T-helper 2 cell treated with Interferon-gamma antibody and Interleukin-4, amounts not matched to agents 100 ng/mL and 5 ng/mL, for 36 hours (primary cell): ENCODE data around the gene FYCO1. TPM values are rescaled to one million over a fixed set of nuclear protein-coding genes. Genes with fewer than 3 reads are reported as not detected.

ENCODE experiments used
- intact Hi-C: fragments of 100-400 bp; cut with micrococcal nuclease; formaldehyde crosslinking; loops from one replicate; pipeline ENCODE4 v1.15.1; 2023
- total RNA-seq: library from RNA; stranded (reverse); gene quantifications from 2 replicates; pipeline ENCODE4 v1.2.3, GENCODE V29; 2022

FYCO1 gene
- total RNA-seq, 1 donor from 2014 or later: 15.7 TPM

DNA sequence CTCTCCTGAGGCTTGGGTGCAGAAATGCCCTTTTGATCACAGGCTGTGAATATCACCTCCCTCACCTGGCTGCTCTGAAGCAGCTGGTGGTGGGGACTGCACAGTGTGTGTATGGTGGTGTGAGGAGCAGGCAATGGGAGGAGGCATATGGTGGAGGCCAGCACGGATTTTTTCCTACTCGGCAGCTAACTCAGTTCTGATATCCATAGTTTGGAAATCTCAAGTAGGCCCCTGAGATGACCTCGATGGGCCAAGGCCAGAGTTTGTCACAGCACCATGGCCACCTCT, 73.6 kb downstream of the FYCO1 start:
- intact Hi-C loops: no loop called here

DNA sequence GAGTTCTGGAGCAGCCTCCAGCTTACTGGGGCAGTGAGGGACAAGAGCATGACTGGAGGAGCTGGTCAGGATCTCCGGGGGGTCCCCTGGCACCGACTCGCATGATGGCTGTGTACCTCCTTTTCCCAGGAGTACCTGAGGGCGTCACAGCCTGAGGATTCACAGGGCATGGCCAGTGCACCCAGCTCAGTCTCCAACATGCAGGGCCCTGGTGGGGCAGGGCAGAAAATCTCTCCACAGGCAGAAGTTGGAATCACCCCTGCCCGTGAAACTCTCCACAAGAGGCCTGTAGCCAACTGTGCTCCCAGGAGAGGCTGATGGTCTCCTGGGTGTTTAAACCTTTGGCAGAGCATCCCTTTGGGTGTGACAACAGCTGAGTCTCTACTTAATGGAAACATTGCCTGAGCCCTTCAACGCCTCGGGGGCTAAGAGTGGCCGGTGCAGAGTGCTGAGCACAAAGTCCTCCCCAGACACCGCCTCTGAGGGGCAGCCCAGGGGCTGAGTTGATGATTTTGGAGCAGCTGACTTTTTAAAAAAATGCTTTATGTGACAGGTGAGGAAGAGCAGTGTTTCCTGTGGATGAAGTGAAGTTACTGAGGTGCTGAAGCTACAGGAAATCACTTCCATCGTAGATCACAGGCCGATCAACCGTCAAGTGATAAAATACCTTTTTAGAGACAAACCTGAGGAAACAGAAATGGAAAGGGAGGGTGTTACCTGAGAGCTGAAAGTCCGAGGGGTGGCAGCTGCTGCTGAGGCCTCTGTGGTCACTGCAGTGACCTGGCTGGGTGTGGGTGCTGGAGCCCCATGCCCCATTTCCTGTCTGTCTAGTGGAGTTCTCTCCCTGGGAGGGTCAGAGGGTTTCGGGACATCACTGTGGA, 74.2 kb downstream of the FYCO1 start:
- intact Hi-C loops: no loop called here

DNA sequence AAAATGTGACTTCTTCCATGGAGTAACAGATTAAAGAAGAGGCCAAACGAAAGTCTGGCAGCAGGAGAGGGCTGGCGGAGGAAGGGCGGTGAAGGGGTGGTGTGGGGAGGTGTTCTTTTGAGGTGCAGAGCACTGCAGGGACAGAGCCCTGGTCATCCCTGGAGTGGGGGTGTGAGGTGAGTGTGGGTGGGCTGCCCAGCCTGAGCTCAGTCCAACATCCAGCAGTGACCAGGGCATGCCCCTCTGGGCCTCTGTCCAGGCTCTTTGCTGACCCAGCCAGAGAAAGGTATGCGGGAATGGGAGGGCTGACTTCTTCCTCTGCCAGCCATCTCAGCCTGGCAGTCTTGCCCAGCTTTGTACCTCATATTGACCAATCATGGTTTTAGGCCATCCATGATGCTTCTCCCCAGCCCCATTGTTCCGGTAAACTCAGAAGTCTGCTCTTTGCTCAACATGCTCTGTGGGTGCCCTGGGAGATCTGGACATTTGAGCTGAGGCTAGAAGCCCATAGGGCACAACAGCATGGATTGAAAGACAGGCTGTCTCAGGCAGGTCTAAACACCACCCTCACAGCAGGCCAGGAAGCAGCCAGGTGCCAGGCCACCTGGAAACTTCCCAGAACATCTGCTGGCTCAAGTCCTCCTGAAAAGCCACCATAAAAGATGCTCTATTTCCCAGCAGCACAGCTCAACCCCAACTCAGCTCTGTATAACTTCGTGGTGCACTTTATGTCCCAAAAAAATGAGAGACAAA, 78.3 kb downstream of the FYCO1 start:
- intact Hi-C loops: loop anchor here (5.0 kb wide), 1 partner anchor 75 kb away; the partner anchor contains the start of gene LZTFL1

DNA sequence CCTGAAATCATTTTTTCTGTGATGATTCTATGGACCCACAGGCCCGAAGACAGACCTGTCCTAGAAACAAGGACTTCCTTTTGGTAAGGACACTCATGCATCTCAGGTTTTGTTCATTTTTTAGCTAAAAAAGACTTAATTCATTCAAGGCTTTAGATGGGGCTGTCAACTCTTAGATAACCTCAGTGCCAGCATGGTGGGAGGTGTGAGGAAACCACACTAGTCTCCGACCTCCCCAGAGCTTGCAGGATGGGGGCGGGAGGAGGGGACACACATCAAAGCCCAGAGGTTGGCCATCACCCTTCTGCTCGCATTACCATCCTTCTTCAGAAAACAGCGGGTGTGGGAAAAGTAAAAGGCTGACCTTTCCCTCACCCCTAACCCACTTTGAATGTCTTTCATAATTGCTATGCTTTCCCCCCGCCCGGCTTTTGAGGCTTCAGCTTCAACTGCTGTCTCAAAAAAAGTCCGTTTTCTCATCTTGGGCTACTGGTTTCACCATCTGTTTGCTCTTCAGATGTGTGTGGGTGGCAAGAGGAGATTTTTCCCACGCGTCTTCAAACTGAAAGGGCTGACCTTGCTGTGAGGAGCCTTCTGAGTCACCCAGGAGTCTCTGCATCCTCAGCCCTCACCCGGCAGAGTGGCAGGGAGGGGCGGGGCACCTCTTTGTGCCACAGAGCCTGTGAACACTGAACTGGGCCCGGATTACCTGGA, 79.9 kb downstream of the FYCO1 start:
- intact Hi-C loops: loop anchor here (5.0 kb wide), 1 partner anchor 73 kb away; the partner anchor contains the start of gene LZTFL1

DNA sequence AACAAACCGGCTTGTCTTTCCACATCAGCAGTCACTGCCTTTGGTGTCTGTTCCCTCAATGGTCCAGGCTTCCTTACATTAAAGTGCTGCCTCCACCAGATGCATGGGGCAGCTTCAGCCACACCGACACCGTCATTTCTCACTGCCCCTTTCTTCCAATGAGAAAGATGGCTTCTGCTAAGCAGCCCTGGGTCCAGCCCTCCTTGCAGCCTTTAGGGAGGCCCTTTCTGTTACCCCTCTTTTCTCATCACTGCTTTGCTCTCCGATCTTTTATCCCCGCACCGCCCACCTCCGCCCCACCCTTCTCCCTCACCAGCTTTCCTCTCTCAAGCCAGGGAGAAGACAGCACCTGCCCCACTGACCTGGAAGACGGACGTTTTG, 80.6 kb downstream of the FYCO1 start:
- intact Hi-C loops: loop anchor here (5.0 kb wide), 1 partner anchor 73 kb away; the partner anchor contains the start of gene LZTFL1

DNA sequence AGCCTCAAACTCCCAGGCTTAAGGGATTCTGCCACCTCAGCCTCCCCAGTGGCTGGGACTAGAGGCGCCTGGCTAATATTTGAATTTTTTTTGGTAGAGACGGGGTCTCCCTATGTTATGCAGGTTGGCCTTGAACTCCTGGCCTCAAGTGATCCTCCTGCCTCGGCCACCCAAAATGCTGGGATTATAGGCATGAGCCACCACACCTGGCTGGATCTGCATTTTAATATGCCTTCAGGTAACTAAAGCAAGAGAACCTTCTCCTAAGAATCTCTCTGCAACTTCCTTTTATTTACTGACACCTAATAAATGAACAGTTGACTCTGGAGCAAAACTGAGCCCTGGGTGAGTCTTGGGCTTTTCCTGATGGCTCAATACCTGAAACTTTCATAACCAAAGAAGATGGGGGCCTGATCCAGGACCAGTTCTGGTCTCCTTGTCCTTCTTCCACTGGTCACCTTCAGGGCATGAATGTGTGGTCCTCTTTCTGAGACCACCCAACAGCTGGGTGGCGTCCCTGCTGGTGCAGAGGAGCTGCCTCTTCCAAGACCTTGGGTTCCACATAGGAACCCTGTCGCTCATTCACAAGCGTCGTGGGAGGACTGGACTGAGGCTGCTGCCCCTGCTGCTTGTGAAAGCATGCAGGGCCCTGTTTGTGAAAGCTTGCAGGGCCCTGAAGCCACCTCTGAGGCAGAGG, 81.1 kb downstream of the FYCO1 start:
- intact Hi-C loops: loop anchor here (5.0 kb wide), 1 partner anchor 72 kb away; the partner anchor contains the start of gene LZTFL1

DNA sequence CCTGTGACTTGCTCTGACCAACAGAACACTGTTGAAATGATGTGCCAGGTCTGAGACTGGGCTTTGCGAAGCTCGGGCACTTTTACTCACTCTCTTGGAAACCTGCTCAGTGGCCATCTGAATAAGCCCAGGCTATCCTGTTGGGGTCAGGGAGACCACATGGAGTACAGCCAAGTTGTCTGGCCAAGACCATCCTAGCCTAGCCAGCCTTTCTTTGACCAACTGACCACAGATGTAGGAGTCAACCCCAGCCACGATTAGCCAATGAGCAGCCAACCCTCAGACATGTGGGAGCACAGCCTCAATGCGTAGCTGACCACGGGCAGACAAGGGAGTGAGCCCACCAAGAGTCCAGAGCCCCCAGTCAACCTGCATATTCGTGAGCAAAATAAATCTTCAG, 83.2 kb downstream of the FYCO1 start:
- intact Hi-C loops: no loop called here

DNA sequence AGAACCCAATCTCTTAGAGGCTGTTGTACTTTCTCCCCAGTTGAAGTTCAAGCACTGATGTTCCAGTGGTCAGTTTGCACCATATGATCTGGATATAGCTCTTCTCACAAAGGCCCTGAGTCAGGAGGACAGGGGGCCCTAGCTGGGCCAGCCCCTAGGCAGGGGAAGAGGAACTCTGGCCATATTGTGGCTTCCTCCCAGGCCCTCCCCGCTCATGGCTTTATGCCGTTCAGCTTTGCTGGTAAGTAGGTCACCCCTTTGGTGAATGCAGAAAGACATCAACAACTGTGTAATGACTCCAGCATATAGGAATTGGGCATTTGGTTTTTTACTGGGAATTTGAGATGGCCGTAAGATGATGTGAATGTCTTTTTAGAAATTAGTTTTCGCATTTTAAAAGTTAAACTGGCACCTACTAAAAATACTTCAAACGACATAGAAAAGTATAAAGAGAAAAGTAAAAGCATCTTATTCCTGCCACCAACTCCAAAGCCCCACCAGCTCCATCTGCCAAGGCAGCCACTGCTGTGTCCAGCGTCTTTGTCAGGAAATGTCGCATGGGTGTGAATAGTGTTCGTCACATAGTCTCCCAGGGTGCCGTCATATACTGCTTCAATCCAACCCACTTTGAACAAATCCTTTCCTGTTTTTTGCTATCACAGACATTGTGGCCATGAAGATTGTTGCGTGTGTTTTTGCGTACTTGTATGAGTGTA, 84.0 kb downstream of the FYCO1 start:
- intact Hi-C loops: no loop called here

DNA sequence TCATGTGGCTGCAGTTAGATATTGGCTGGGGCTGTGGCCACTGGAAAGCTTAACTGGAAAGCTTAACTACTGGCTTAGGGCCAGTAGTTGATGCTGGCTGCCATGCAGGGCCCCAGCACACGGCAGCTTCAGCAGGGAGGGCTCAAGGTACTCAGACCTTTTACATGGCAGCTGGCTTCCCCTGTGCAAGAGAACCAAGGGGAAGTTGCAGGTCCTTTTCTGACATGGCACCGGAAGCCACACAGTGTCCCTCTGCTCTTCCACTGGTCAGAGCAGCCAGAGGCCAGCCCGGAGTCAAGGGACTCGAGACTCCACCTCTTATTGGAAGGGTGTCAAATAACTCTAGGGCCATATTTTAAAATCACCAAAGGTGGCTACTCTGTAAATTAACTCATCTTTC, 84.7 kb downstream of the FYCO1 start:
- intact Hi-C loops: no loop called here

DNA sequence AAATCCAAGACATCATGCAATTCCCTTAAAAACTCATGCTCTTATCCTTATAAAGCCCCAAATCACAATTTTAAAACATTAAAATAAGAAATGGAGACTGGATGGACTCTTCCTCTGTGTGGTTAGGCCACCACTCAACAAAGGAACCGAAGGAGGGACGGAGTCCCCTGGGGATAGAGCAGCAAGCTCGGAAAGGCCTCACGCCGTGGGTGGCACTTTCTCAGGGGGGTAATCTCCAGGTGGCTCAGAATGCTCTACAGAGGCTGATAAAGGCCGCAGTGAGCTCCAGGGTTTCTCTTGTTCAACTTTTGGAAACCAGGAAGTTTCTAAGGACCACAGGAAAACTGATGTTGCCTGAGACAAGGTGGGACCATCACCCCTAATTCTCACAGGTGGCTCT, 86.1 kb downstream of the FYCO1 start:
- intact Hi-C loops: loop anchor here (5.0 kb wide), 1 partner anchor 37 kb away; no protein-coding TSS in a partner anchor

DNA sequence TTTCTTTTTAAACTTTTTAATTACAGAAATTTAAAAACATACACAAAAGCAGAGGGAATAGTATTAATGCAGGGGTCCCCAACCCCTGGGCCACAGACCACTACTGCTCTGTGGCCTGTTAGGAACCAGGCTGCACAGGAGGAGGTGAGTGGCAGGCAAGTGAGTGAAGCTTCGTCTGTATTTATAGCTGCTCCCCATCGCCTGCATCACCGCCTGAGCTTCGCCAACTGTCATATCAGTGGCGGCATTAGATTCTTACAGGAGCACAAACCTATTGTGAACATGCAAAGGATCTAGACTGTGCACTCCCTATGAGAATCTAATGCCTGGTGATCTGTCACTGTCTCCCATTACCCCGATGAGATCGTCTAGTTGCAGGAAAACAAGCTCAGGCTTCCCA, 86.9 kb downstream of the FYCO1 start:
- intact Hi-C loops: loop anchor here (5.0 kb wide), 1 partner anchor 36 kb away; no protein-coding TSS in a partner anchor

DNA sequence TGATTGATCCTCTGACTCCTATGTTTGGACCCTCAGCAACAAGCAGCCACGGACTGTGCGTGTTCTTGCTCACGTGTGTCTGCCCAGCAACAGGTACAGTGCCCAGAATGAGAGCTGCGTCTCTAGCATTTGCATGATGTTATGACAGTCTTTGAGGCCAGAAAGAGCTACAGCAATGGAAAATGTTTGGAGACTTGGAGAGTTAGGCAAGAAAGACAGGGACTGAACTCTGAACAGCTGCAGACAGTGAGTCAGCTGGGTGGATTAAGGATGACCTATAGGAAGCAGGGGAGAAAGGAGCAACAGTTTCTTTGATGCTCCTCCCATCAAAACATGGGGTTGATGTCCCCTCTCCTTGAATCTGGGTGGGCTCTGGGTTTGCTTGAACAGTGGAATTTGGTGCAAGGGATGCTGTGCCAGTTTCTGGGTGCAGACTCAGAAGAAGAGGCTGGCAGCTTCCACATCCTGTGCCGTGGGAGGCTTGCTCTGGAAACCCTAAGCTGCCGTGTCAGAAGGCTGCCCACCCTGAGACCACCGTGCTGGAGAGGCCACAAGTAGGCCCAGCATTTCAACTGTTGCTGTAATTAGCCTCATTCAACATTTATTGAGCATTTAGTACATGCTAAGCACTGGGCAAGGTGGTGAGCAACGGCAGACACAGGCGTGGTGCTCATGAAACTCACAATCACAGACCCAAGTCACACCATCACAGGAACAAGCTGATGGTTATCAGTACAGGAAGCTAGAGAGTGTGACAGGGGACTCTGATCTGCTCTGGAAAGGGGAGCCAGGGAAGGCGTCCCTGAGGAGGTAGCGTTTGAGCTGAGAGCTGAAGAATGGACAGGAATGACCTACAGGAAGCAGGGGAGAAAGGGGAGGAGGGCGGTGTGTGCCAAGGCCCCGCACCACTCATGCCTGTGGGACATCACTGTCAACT, 87.6 kb downstream of the FYCO1 start:
- intact Hi-C loops: loop anchor here (5.0 kb wide), 1 partner anchor 36 kb away; no protein-coding TSS in a partner anchor

DNA sequence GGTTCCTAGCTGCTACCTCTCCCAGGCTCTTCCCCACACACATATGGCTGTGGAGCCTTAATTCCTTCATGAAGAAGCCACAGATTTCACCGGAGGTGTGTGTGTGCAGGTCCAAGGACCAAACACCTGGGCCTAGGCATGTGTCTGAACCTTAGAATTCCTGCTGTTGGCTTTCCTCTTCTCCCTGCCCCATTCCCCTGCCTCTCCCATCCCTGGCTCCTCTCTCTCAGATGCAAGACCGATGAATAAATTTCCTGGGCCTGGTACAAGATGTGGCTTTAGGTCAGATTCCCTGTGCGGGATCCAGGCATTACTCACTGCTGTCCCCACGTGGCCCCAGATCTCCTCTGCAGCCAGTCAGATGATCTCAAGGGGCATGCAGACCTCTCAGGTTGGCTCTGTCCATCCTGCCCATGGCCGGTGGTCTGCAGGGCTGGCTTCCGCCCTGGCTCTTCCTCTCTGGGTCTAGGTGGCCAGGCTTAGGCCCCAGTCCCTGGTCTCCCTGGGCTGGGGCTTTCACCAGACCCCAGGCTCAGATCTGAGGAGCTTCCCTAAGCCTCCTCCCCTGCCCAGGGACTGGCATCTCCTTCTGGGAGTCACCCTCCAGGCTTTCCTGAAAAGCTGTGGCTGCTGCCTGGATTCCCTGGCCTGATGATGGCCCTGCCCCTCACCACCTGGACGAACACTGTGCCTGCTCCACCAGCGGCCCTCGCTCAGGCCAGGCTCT, 88.8 kb downstream of the FYCO1 start:
- intact Hi-C loops: loop anchor here (5.0 kb wide), 1 partner anchor 35 kb away; no protein-coding TSS in a partner anchor

DNA sequence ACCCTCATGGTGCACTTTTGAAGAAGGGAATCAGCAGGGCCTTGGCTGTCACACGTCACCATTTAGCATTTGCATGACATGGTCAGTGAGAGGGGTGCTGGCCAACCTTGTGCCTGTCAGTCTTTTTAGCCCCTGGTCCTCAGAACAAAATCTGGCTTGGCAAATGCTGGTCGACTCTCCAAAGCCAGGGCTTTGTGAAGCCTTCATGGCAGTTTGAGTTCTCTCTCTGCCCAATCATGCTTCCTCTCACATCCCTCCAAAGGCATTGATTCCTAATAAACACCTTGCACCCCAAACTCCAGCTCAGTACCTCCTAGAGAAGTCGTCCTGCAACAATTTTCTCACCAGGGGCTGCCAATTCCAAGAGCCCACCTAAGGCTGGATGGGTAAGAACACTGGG, 89.9 kb downstream of the FYCO1 start:
- intact Hi-C loops: loop anchor here (5.0 kb wide), 1 partner anchor 33 kb away; no protein-coding TSS in a partner anchor

DNA sequence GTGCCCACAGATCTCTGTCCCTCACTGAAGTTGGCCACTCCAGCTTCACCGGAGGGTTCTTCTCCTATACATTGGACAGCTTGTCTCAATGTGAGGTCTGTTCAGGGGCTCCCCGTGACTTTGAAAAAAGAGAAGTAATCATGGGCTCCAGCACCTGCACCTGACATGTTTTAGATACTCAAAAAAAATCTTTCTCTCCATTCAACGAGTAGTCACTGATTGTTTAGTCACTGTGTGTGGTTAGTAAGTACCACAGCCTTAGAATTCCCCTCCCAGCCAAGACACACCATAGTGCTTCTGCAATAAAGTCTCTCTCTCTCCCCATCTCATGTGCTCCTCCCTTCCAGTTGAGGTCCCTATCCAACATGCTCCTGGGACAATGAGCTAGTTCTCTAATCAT, 90.7 kb downstream of the FYCO1 start:
- intact Hi-C loops: loop anchor here (5.0 kb wide), 1 partner anchor 33 kb away; no protein-coding TSS in a partner anchor

DNA sequence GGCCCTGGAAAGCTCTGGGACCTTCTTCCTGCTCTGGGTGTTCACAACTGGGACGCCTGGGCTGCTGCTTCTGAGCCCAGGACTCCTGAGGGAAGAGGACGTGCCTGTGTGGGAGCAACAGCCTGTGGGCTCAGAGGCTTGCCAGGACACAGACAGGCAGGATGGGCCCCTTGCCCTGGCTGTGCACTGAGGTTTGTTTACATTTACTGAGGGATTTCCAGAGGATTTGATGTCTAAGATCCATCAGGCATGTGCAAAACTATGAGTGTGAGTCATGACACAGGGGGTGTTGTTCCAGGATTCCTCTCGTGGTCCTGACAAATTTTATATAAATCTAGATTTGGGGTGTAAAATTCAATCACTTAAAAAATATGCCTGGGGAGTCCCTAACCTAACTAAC, 98.7 kb downstream of the FYCO1 start:
- intact Hi-C loops: no loop called here

DNA sequence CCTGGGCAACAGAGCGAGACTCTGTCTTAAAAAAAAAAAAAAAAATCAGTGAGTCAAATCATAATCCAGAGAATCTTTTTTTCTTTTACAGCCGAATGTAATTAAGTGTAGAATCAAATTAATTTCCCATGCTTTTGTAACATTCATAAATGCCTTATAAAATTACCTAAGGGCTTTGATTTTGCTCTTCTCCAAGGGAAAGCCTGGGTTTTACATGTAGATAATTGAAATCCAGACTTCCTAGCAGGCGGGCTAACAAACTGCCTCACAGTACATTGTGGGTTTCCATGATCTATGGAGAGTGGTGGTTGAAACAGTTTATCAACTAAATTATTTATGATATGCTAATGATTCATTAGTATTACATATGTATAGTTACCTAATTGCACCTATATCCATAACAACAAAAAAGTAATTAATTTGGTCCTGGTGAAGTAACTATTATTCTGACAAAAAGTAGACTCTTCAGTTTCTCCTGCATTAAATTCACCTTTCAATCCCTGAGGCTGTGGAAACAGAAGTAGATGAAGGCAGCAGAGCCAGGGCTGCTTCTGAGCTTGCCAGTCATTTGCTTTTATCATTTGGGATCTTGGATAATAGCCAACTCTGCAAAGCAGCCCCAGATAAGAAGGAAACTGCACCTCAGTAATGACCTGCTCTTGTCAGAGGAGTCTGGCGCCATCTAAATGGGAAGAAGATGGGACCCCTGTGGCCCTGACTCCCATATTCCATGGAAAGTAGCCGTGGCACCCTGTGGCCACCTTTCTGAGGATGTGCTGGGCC, 99.7 kb downstream of the FYCO1 start:
- intact Hi-C loops: no loop called here

DNA sequence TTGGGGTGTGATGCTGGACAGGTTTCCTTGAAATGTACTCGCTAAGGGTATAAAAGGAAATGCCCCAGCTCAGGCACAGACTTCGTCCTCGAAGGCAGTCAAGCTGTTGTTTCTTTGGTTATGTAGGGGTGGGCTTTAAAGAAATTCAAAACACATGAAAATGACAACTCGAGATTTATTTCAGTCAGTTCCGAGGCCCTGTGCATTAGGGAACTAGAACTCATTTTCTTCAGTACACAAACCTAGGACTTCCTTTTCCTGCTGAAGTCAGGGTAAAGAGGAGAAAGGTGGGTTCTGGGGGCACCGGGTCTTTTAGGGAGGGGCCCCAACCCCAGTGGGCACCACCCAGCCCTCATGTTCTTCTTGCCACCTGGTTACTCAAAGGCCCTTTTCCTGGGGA, 101.6 kb downstream of the FYCO1 start:
- intact Hi-C loops: no loop called here
